HFF-Myc (cell line): Measurements from ENCODE around the gene CORO1C.

Experiments
- DNase-seq: peaks from one replicate; pipeline ENCODE4 v3.0.0-alpha.2; 2011; ENCODE audit warnings: low read depth; ENCODE audit errors: extremely low read depth
- H3K4me3 ChIP-seq: replicated peaks from 2 replicates; pipeline ENCODE4 v1.5.1; 2011; ENCODE audit warnings: low read depth, mild to moderate bottlenecking, control low read depth, low read length
- TF ChIP-seq, protein P1 (sequence below): IDR thresholded peaks from 2 replicates; pipeline ENCODE4 v1.5.1; 2012; ENCODE audit warnings: mild to moderate bottlenecking, low read depth, low read length, control low read depth; ENCODE audit errors: missing control alignments

The CORO1C gene

DNA sequence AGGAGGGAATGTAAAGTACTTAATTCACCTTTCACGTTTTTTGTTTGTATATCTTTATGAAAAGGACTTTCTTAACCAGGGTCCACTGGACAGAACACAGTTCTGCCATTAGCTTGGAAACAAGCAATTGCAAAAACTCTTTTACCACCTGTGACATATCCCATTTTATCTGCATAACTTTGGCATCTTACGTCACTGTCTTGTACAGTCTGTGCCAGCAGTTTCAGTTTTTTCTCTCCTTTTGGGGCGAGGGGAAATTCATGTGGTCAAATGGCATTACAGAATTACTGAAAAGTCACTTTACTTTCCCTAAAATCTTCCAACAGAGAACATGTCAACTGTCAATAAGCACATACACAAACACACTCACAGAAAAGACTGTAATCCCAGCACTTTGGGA is 53.9 kb downstream of the CORO1C start:
- DNase-seq: no peak
- TF ChIP-seq, protein P1, sequence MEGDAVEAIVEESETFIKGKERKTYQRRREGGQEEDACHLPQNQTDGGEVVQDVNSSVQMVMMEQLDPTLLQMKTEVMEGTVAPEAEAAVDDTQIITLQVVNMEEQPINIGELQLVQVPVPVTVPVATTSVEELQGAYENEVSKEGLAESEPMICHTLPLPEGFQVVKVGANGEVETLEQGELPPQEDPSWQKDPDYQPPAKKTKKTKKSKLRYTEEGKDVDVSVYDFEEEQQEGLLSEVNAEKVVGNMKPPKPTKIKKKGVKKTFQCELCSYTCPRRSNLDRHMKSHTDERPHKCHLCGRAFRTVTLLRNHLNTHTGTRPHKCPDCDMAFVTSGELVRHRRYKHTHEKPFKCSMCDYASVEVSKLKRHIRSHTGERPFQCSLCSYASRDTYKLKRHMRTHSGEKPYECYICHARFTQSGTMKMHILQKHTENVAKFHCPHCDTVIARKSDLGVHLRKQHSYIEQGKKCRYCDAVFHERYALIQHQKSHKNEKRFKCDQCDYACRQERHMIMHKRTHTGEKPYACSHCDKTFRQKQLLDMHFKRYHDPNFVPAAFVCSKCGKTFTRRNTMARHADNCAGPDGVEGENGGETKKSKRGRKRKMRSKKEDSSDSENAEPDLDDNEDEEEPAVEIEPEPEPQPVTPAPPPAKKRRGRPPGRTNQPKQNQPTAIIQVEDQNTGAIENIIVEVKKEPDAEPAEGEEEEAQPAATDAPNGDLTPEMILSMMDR: no peak
- no peak overlapping the region for H3K4me3 ChIP-seq

DNA sequence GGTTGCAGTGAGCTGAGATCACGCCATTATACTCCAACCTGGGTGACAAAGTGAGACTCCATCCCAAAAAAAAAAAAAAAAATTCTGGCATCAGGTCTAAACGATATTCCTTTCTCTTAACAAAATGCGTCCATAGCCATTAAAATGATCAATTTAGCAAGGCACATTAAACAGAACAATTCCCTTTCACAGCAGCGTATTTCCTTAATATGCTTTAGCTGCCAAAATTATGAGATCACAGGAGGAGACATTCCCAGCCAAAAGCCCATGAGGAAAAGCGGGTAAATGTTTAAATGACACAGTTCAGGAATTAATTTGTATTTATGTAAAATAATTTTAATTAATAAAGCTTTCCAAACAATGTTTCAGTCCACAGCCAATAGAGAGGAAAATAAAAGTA is 54.6 kb downstream of the CORO1C start:
- TF ChIP-seq, protein P1: no peak
- DNase-seq: no peak
- H3K4me3 ChIP-seq: no peak overlapping the region

DNA sequence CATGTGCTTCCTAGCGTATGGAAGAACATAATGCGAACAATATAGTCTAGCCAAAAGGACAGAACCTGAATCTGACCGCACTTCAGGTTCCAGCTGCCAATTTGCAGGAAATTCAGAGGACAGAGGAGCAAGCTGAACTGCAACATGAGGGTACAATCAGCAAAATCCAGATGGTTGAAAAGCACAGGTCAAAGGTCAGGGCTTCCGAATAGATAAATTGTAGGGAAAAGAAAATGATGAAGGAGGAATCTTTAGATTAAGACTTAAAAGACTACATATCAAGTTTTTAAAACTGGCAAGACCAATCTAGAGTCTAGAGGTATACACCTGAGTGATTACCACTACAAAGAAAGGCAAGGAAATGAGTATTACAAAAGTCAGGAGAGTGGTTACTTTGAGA is 55.5 kb downstream of the CORO1C start:
- H3K4me3 ChIP-seq: no peak overlapping the region
- no peak for DNase-seq
- TF ChIP-seq, protein P1: no peak

DNA sequence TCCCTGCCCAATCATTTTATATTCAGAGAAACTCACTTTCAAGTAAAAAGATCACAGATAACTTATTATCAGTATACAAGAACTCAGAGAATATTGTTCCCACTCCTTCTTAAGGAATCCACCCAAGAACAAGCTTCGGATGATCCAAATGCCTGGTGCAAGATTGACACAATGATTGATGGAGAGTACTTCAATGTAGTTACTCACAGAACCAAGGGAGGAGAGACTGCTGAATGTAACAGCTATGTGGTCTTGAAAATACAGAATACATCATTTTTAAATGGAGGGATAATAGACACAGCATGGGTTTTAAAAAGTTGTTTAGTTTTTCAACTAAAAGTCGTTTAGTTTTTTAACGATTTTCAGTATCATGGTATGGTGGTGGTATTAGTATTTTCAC is 59.3 kb downstream of the CORO1C start:
- TF ChIP-seq, protein P1: no peak

DNA sequence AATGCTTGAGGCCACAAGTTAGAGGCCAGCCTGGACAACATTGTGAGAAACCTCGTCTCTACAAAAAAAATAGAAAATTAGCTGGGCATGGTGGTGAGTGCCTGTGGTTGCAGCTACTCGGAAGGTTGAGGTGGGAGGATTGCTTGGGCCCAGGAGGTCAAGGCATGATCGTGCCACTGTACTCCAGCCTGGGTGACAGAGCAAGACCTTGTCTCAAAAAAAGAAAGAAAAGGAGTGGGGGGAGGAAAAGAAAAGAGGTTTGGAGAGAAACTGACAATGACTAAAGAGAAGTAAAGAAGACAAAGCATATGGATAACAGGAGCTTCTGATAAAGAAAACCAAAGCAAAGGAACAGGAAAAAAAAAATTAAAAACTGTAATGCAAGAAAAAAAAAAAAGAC is 60.2 kb downstream of the CORO1C start:
- no peak overlapping the region for H3K4me3 ChIP-seq
- TF ChIP-seq, protein P1: no peak
- DNase-seq: no peak

More for the DNA sequence above, 59.3 kb downstream of the CORO1C start:
- no peak overlapping the region for H3K4me3 ChIP-seq
- no peak for DNase-seq

DNA sequence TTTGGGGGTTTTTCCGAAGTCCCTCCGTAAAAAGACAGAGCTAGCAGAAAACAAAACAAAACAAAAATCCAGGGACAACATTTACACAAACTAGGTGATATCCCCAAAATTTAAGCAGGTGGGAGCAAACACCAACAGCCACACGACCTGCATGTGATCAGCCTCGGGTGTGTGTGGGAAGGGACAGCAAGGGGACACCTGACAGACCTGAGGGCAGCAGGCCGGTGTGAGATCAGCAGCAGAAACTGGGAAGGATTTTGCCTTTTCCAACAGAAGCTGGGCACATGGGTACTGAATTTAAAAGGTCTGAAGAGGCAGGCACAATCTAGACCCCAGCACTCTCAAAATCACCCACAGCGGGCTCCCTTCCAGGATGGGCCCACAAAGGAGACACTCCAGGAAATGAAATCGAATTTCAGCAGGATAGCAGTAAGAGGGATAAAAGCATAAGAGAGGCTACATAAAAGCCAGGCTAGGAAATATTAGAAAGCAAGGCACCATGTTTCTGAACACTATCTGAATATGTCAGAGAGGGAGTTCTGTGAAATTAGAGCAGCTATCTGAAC is 61.2 kb downstream of the CORO1C start:
- TF ChIP-seq, protein P1: no peak
- no peak overlapping the region for H3K4me3 ChIP-seq
- no peak for DNase-seq

DNA sequence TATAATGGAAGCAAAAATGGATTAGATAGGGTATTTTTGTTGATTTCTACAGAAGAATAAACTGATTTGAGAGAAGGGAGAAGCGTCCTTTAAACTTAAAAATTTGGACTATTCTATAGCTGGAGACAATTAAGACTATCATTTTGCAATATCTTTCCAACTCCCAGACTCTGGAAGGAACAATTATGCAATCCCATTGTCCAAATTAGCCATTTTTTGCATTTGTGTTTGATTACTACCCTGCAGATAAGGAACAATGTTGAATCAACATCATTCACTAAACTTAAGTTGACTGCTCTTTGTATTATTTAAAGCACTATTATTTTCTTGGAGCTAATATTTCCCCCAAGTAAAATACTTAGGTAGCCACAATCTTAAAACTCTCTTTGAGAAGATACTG is 62.8 kb downstream of the CORO1C start:
- no peak for DNase-seq
- H3K4me3 ChIP-seq: no peak overlapping the region
- TF ChIP-seq, protein P1: no peak
